ENCODE data around the gene MYBPC1. TPM values are rescaled to one million over a fixed set of nuclear protein-coding genes. Genes with fewer than 3 reads are reported as not detected.

Gene MYBPC1
- total and polyA plus RNA-seq, 2 of the 4 experiments (the other 2 are of a cell fraction), result not detected

- Histone ChIP-seq H4K20me1 (ENCODE audit: insufficient read depth, low read length) (no peaks in the 10 kb centered on the region), H2AK5ac (ENCODE audit: low read depth, low read length) (no peak overlapping the region), H4K91ac (ENCODE audit: insufficient read depth, low read depth, low read length) (no peak overlapping the region), H3K27me3 (ENCODE audit: control insufficient read depth, insufficient read depth, low read length) (peaks cover 1% of the 10 kb centered on the region; the same call in 1 of the 2 replicates), H3K9me3 (ENCODE audit: control insufficient read depth, insufficient read depth, low read length) (no peaks in the 10 kb centered on the region), H2BK5ac (ENCODE audit: low read depth, low read length, poor library complexity, severe bottlenecking) (no peak overlapping the region), H3K4me3 (ENCODE audit: insufficient read depth, low read depth, low read length) (no peak overlapping the region), H2AFZ (replicated peaks; ENCODE audit: low read length, poor library complexity) (no peak overlapping the region), H2BK20ac (ENCODE audit: low read depth, low read length) (no peak overlapping the region), H3K27ac (ENCODE audit: insufficient read depth, low read length) (no peak overlapping the region), H3K4me2 (ENCODE audit: low read depth, low read length) (no peak overlapping the region), H3K18ac (ENCODE audit: low read depth, low read length) (no peak overlapping the region), H3K79me1 (ENCODE audit: low read depth in 1 of 2, low read length in 2 of 2) (no peaks in the 10 kb centered on the region), H4K5ac (ENCODE audit: low read depth, low read length) (no peak overlapping the region), H3K4me1 (ENCODE audit: control insufficient read depth, insufficient read depth, low read length) (no peaks in the 10 kb centered on the region), H2BK15ac (ENCODE audit: low read depth, low read length) (no peak overlapping the region), H2AK9ac (replicated peaks; ENCODE audit: low read depth, low read length, poor library complexity) (no peak overlapping the region), H3K9ac (ENCODE audit: low read depth, low read length) (no peak overlapping the region), H3K4ac (ENCODE audit: low read depth, low read length) (no peak overlapping the region), H2BK120ac (ENCODE audit: low read depth, low read length) (no peak overlapping the region), H3K56ac (ENCODE audit: extremely low read depth, insufficient read depth, low read length) (no peak overlapping the region), H3K14ac (replicated peaks; ENCODE audit: low read depth, low read length) (no peak overlapping the region), H3K36me3 (ENCODE audit: control insufficient read depth, insufficient read depth, low read length) (no peaks in the 10 kb centered on the region), H4K8ac (ENCODE audit: low read depth in 2 of 2, low read length in 2 of 2) (no peak overlapping the region), H3K9me1 (ENCODE audit: insufficient read depth, low read length) (no peaks in the 10 kb centered on the region), H3K23ac (ENCODE audit: low read depth, low read length) (no peak overlapping the region)
- intact Hi-C loops (cut with micrococcal nuclease) (no loop called here), in situ Hi-C loops (cut with MboI; ENCODE audit: low sequenced_read_pairs) (no loop called here), dilution Hi-C loops (cut with HindIII; ENCODE audit: low sequenced_read_pairs, unreplicated experiment) (no loop called here)
- ATAC-seq (ENCODE audit: low read depth) (no peak), DNase-seq (no peak)
- POLR2A ChIA-PET (ENCODE audit: unreplicated experiment), result no interaction called here
- TF ChIP-seq BHLHE40 (IDR thresholded peaks at IDR 0.05; ENCODE audit: low read depth, low read length) (no peak), MAFK (IDR thresholded peaks at IDR 0.05; ENCODE audit: low read depth, low read length) (no peak)
- CTCF ChIA-PET, result no interaction called here
- no TSS peak for BruUV-seq (replicated peaks)
Observed at GRCh38 chr12:101678081-101678480, 83.3 kb downstream of the MYBPC1 start.

Measured in IMR-90 (cell line).